GM18517 (cell line): Measurements from ENCODE around the gene B4GALT4.

Experiments
- ATAC-seq: cut with Tn5 transposase; IDR thresholded peaks from one replicate; pipeline ENCODE4 v1.9.1; 2021; ENCODE audit warnings: mild to moderate bottlenecking, moderate library complexity; ENCODE audit not compliant: unreplicated experiment

Gene B4GALT4

DNA sequence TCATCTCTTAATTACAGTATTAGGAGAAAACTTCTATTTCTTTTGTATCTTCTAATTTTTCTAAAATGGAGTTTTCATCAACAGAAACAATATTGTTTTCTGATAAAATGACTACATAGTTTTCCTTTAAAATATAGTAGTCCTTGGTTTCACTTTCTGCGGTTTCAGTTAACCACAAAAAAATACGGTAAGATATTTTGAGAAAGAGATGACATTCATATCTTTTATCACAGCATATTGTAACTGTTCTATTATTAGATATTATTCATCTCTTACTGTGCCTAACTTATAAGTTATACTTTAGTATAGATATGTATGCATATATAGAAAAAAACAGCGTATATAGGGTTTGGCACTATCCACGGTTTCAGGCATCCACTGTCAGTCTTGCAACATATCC is 2.3 kb downstream of the B4GALT4 start:
- no peak for ATAC-seq

DNA sequence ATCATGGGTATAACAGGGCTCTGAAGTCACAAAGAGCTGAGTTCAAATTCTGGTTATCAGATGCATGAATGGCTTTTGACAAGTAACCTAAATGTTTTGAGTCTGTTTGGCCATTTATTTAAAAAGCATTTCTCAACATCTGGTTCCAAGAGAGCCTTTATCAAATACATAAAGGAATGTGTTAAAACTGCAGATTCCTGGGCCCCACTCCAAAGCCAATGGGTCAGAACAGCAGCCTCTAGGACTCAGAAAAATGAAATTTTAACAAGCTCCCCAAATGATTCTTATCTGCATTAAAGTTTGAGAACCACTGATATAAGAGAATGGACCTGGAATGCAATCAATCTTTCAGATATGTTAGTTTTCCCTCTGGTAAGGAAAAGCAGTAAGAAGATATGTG is 3.4 kb downstream of the B4GALT4 start:
- no peak for ATAC-seq

DNA sequence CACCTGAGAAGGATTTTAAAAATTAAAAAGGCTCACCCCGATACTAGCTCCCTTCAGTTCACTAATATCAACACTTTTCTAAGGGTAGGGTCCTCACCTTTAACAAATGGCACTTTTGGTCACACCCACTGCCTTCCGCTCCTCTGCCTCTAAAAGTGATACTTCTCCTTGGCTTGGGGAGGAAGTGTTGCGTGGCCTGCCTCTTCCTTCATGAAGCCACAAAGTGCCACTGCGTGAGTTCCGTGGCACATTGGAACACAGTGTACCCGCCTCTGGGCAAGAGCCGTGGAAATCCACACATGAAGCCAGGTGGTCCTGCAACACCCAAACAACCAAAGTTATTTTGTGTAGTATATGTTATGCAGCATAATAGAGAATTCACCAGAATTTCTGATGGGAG is 3.9 kb downstream of the B4GALT4 start:
- no peak for ATAC-seq

- ATAC-seq, result no peak
Observed at GRCh38 chr3:119235151-119235550, 5.5 kb downstream of the B4GALT4 start.

DNA sequence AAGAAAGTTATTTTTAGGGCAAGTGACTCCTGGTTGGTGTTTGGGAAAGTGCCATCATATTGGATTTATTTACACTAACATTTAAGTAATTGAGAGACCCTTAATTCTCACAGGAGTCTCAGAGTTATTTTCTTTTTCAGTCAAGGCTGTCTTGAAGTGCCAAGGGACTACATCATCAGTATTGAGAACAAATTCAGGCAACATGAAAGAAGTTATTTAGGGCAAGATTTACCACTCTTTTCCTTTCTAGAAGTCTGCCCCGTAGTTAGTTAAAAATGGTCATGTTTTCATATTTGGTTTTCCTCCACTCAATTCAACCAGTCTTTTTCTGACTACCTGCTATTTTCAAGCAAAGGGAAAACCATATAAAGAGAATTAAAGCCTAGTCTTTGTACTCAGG is 6.1 kb downstream of the B4GALT4 start:
- ATAC-seq, result no peak

- no peak for ATAC-seq
Observed at GRCh38 chr3:119230745-119231144, 9.9 kb downstream of the B4GALT4 start.

DNA sequence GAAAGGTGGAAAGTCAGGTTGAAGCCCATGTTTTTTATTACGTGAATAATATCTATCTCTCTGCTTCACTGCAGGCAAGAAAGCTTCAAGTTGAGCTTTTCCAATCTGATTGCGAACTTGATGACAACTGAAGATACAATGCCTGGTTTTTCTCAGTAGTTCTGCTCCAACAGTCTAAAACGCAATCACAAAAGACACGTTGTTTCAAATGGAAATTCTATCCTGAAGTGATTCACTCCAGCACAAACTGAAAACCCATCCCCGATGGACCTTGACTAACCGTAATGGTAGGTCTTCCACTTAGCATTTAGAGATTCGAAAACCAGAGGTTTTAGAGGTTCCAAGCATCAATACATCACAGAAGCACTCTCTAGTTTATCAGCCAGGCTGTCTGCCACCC is 10.6 kb downstream of the B4GALT4 start:
- ATAC-seq, result no peak

DNA sequence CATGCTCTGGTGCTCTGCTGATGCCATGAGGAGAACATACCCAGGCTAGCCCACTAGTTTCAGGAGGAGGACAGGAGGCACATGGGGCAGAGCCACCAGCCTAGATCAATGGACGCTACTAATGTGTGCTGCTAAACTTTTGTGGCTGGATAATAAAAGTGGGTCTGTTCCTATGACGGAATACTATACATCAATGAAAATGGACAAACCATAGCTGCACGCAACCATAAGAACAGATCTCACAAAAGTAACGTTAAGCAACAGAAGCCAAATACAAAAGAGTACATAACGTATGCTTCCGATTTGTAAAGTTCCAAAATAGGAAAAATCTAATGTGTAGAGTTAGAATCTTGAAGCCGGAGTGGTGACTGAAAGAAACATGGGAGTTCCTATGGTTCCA is 11.5 kb downstream of the B4GALT4 start:
- ATAC-seq, result no peak

GRCh38 chr3:119228373-119229145 is 12.1 kb downstream of the B4GALT4 start:
- no peak for ATAC-seq

DNA sequence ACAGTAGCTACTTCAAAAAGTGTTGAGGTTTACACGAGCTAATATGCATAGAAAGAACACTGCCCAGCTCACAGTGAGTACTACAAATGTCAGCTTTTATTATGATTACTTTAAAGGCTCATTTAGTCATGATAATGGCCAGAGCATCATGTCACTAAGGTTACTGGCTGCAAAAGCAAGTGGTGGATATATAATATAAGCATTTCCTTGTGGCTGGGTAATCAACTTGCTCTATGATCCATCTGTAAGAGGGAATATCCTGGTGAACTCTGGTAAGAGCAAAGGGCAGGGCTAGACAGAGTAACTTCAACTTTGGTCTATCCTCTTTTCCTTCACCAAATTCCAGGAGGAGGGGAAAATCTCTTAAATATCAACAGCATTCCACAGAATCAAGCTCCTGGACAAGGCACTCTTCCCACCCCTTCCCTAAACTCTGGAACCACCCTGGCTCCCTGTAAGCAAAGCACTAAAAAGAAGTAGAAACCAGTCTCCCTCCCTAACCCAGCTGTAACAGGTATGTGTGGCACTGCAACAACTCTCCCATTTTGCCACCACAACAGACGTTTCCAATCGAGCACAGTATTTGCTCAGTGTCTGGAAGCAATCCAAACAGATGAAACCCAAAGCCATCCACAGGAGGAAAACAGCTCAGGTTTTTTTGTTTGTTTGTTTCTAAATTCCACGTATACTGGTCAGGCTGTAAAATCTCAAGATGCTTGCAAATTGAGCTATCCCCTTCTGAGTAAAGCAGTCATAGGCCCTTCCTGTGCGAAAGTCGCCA is 13.4 kb downstream of the B4GALT4 start:
- ATAC-seq, result no peak

DNA sequence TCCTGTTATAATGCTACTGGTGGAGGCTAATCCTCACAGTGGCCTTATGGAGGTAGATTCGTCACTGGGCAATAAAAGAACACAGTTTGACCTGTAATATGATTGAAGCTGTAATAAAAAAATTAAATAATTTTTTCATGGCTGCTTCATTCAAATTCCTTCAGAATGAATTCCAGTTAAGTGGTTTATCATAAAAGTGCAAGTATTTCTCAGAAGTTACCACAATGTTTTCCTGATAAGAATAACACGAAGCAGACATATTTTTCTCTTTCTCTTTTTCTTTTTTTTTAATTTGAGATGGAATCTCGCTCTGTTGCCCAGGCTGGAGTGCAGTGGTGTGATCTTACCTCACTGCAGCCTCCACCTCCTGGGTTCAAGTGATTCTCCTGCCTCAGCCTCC is 15.6 kb downstream of the B4GALT4 start:
- ATAC-seq, result no peak

- no peak for ATAC-seq
Observed at GRCh38 chr3:119223511-119223910, 17.2 kb downstream of the B4GALT4 start.

- no peak for ATAC-seq
Observed at GRCh38 chr3:119222391-119222790, 18.3 kb downstream of the B4GALT4 start.

GRCh38 chr3:119221779-119222320 is 18.8 kb downstream of the B4GALT4 start:
- no peak for ATAC-seq

DNA sequence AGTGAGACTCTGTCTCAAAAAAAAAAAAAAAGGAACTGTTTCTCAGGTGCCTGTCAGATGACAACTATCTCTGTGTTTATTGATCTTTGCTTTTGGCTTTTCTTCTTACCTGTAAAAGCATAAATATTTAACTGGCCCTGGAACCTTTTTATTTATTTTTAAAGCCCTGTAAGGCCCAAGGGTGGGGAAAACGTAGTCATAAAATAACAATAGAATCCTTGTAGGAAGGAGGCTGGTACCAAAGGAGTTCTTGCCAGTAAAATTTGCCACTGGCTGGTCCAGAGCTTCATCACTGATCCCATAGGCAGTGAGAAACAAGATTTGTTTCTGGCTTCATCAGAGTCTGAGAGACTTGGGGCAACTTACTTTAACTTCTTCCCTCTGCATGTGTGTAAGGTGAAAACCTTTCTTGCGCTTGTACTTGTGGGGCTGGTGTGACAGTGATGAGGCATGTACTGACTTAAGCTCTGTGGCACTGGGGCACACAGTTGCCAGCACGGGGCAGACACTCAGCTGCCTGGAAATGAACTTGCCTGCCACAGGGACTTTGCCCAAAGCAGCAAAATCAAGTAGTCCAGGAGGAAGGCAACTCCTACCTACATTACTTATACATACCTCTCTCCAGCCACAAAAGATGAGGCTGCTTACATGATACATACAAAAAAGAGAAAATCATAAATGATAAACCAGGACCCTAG is 19.6 kb downstream of the B4GALT4 start:
- ATAC-seq, result no peak

GRCh38 chr3:119220198-119220597 is 20.5 kb downstream of the B4GALT4 start:
- no peak for ATAC-seq

DNA sequence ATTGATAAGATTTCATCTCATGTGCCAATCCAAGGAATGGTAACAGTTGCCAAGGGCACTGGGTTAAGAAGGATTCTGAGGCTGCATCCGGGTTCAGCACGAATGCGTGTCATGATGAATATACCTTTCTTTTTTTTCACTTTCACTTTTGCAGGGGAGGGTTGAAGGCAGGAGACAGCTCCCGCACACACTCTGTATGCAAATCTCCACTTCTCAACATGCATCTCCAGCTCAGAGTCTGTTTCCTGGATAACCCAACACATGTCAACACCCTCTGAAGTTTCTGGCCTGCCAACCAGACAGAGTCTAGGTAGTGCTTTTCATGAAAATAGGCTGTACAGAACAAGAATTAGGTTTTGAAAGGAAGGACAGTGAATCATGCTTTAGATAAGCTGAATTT is 21.6 kb downstream of the B4GALT4 start:
- peak; percentile 96 for ATAC-seq

GRCh38 chr3:119211803-119212202 is 28.9 kb downstream of the B4GALT4 start:
- ATAC-seq, result no peak

GRCh38 chr3:119211193-119211592 is 29.5 kb downstream of the B4GALT4 start:
- no peak for ATAC-seq

- no peak for ATAC-seq
Observed at GRCh38 chr3:119207512-119207875, 33.2 kb downstream of the B4GALT4 start.
